ENCODE results near the gene PCARE. TPM values are rescaled to one million over a fixed set of nuclear protein-coding genes. Genes with fewer than 3 reads are reported as not detected.

The PCARE gene
- total RNA-seq, 4 donors from 2014 or later: 0.16 to 0.66 TPM; not detected in 2

DNA sequence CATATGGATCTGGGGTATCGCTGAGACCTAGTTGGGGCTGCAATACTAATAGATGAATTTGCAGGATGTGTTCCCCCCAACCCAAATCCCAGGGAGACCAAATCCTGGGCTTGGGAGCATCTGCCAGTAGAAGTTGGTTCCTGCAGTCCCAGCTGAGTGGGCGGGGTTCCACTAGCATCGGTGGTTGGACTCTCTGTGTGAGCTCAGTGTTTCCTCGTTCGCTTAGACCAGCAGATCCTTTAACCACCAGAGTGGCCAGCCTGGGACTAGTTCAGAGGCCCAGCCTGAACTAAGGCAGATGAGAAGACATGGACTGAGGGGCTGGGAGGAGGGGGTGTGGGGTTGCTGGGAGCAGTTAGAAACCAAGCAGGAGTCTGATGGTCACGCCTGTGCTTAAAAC lies 40.7 kb downstream of the PCARE start:
- TF ChIP-seq CTCF (IDR thresholded peaks at IDR 0.05; ENCODE audit: low read depth): no peak

DNA sequence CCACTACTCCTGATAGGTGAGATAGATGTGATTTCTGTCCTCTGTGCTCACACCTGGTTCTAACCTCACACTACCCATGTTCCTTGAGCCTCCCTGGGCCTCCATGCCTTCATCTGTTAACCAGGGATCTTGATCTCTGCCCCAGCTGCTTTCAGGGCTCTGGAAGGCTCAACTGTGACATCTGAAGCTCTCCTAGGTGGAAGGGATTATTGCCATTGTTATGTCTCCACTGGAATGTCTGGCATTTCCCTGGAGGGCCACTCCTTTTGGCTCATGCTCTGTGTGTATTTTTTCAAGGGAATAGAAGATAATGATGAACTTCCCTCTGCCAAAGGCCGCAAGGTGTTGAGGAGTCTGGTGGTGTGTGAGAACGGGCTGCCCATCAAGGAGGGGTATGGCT lies 41.2 kb downstream of the PCARE start:
- TF ChIP-seq CTCF (IDR thresholded peaks at IDR 0.05; ENCODE audit: low read depth): no peak

DNA sequence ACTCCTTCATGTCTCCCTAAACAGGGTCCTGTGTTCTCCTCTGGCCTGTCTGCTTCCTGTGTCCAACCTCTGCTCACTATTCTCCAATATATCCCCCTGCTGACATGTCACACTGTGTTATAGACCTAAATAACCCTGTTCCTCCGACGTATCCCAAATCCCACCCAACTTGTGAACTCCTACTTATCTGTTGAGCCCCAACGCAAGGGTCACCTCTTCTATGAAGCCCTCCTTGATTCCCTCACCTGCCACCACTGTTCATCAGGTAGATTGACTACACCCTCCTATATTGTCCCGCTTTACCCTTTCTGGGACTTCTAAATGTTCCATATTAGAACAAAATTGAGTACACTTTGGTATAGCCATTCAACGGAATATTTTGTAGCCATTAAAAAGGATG lies 42.1 kb downstream of the PCARE start:
- no peak for TF ChIP-seq CTCF (IDR thresholded peaks at IDR 0.05; ENCODE audit: low read depth)

DNA sequence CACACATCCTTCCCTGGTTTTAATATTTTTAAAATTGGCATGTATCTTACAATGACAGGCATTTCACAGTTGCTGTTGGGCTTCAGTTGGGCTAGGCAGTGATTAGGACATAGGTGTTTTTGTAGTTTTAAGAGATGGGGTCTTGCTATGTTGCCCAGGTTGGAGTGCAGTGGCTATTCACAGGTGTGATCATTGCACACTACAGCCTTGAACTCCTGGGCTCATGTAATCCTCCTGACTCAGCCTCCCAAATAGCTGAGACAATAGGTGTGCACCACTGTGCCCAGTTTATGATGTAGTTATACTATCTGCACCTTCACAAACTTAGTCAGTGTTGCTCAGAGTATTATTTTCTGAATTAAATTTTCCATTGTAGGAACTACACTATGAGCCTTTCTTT lies 43.3 kb downstream of the PCARE start:
- no peak for TF ChIP-seq CTCF (IDR thresholded peaks at IDR 0.05; ENCODE audit: low read depth)

- TF ChIP-seq CTCF (IDR thresholded peaks at IDR 0.05; ENCODE audit: low read depth): no peak
Observed at GRCh38 chr2:29025711-29026110, 48.6 kb downstream of the PCARE start.

- no peak for TF ChIP-seq CTCF (IDR thresholded peaks at IDR 0.05; ENCODE audit: low read depth)
Observed at GRCh38 chr2:29024882-29025430, 49.4 kb downstream of the PCARE start.

DNA sequence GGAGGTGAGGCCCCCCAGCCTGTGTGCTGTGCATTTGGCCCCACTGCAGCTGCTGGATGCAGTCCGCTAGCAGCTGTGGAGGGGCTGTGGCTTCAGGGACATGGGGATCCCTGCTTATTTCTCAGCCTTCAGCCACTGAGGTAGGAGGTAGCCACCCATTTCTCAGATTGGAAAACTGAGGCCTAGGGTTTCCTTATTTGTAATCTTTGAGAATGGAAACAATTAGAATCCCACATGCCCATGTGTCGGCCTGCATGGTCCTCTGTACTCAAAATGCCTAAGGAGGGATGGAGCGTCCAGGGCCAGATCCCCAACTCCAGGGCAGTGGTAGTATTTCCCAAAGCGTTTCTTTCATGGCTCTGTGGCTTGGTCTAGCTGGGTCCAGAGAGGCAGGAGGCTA lies 51.1 kb downstream of the PCARE start:
- no peak for TF ChIP-seq CTCF (IDR thresholded peaks at IDR 0.05; ENCODE audit: low read depth)
